Ramos (cell line): ENCODE data around the gene TTR.

Experiments used
- in situ Hi-C: fragments of 300-500 bp; cut with MboI; formaldehyde crosslinking; loops from one replicate; pipeline ENCODE4 v1.14.3; 2022; ENCODE audit warnings: low sequenced_read_pairs; ENCODE audit not compliant: unreplicated experiment

Gene TTR

GRCh38 chr18:31577195-31577594 lies 14.5 kb upstream of the TTR start:
- in situ Hi-C loops: no loop called here

- in situ Hi-C loops: no loop called here
Observed at GRCh38 chr18:31578126-31578525, 13.6 kb upstream of the TTR start.

- in situ Hi-C loops: no loop called here
Observed at GRCh38 chr18:31579375-31579774, 12.3 kb upstream of the TTR start.

- in situ Hi-C loops: no loop called here
Observed at GRCh38 chr18:31581498-31582197, 10.0 kb upstream of the TTR start.

- in situ Hi-C loops: no loop called here
Observed at GRCh38 chr18:31583185-31583854, 8.4 kb upstream of the TTR start.

- in situ Hi-C loops: no loop called here
Observed at GRCh38 chr18:31585991-31586390, 5.7 kb upstream of the TTR start.

GRCh38 chr18:31586616-31587015 lies 5.1 kb upstream of the TTR start:
- in situ Hi-C loops: no loop called here

GRCh38 chr18:31587529-31587928 lies 4.1 kb upstream of the TTR start:
- in situ Hi-C loops: no loop called here

GRCh38 chr18:31590570-31590969 lies 1.1 kb upstream of the TTR start:
- in situ Hi-C loops: no loop called here

GRCh38 chr18:31591113-31591512 lies 564 bp upstream of the TTR start:
- in situ Hi-C loops: no loop called here

- in situ Hi-C loops: no loop called here
Observed at GRCh38 chr18:31592506-31593157, 955 bp downstream of the TTR start.

- in situ Hi-C loops: no loop called here
Observed at GRCh38 chr18:31595121-31595771, 3.6 kb downstream of the TTR start.

- in situ Hi-C loops: no loop called here
Observed at GRCh38 chr18:31596081-31596872, 4.6 kb downstream of the TTR start.

- in situ Hi-C loops: no loop called here
Observed at GRCh38 chr18:31598021-31598805, 6.5 kb downstream of the TTR start.

- in situ Hi-C loops: no loop called here
Observed at GRCh38 chr18:31603315-31603714, 11.6 kb downstream of the TTR start.

GRCh38 chr18:31606265-31606664 lies 14.6 kb downstream of the TTR start:
- in situ Hi-C loops: no loop called here

- in situ Hi-C loops: no loop called here
Observed at GRCh38 chr18:31607384-31607783, 15.7 kb downstream of the TTR start.

- in situ Hi-C loops: no loop called here
Observed at GRCh38 chr18:31609886-31610285, 18.2 kb downstream of the TTR start.
